ENCODE data around the gene COPS3. TPM values are rescaled to one million over a fixed set of nuclear protein-coding genes. Genes with fewer than 3 reads are reported as not detected.

COPS3 gene
- total and polyA plus RNA-seq, 2 experiments from 2014 or later: 108 to 121 TPM

GRCh38 chr17:17201907-17202306 is 79.1 kb downstream of the COPS3 start:
- peaks cover 1% of the 10 kb centered on the region; the same call in 1 of the 2 replicates for H3F3A ChIP-seq (replicated peaks; ENCODE audit: low read depth)
- no peaks in the 10 kb centered on the region for H3K9me2 ChIP-seq (ENCODE audit: insufficient read depth)
- Mint-ChIP-seq H3K27ac (no peak overlapping the region), H3K27me3 (ENCODE audit: insufficient read depth, low read depth, poor library complexity) (peaks cover 16% of the 10 kb centered on the region), H3K4me3 (no peak overlapping the region), H3K4me1 (no peaks in the 10 kb centered on the region; the same call in 2 of the 3 replicates), H3K36me3 (ENCODE audit: low read depth) (no peaks in the 10 kb centered on the region), H3K9me3 (no peaks in the 10 kb centered on the region)
- no peak overlapping the region for H3K27ac ChIP-seq (ENCODE audit: low read depth)
- H3K79me2 ChIP-seq (replicated peaks; ENCODE audit: insufficient read depth): no peaks in the 10 kb centered on the region
- H3K4me1 ChIP-seq (ENCODE audit: insufficient read depth): no peaks in the 10 kb centered on the region
- no peak overlapping the region for H3K4me2 ChIP-seq
- H4K20me1 ChIP-seq (replicated peaks; ENCODE audit: insufficient read depth): no peaks in the 10 kb centered on the region
- no peak for DNase-seq (ENCODE audit: low spot score)
- no peaks in the 10 kb centered on the region for H3K27me3 ChIP-seq (ENCODE audit: insufficient read depth)
- TF ChIP-seq ZNF331 (CRISPR knock-in tag; IDR thresholded peaks at IDR 0.05; ENCODE audit: low read depth) (no peak), CREB1 (CRISPR knock-in tag; IDR thresholded peaks at IDR 0.05; ENCODE audit: low read depth) (no peak), REST (IDR thresholded peaks at IDR 0.05; ENCODE audit: unreplicated experiment) (no peak), JUNB (IDR thresholded peaks at IDR 0.05; ENCODE audit: unreplicated experiment) (no peak), CTCF (conservative IDR thresholded peaks at IDR 0.05; ENCODE audit: low read depth in 2 of 2) (no peak), NANOG (IDR thresholded peaks at IDR 0.05; ENCODE audit: borderline replicate concordance) (no peak), ETS1 (IDR thresholded peaks at IDR 0.05) (no peak), ZNF462 (CRISPR knock-in tag; IDR thresholded peaks at IDR 0.05) (no peak), EZH2 (IDR thresholded peaks at IDR 0.05; ENCODE audit: low read depth, unreplicated experiment) (no peak), EZH2phosphoT487 (IDR thresholded peaks at IDR 0.05; ENCODE audit: unreplicated experiment) (no peak)
- no peak overlapping the region for H3K4me3 ChIP-seq
- no peak for ATAC-seq
- H3K36me3 ChIP-seq (ENCODE audit: insufficient read depth): no peaks in the 10 kb centered on the region
- H2AFZ ChIP-seq: no peak overlapping the region
